Measurements from ENCODE around the gene CTXN3.

CTXN3 gene

GRCh38 chr5:127645300-127645726, 3.6 kb upstream of the CTXN3 start:
- DNase-seq (ENCODE audit: low spot score), result no peak
- in situ Hi-C loops (cut with MboI; ENCODE audit: low sequenced_read_pairs, unreplicated experiment), result no loop called here
- no peak for TF ChIP-seq CTCF (IDR thresholded peaks at IDR 0.05; ENCODE audit: borderline replicate concordance, control extremely low read depth, extremely low read depth, insufficient read depth, missing control alignments)

DNA sequence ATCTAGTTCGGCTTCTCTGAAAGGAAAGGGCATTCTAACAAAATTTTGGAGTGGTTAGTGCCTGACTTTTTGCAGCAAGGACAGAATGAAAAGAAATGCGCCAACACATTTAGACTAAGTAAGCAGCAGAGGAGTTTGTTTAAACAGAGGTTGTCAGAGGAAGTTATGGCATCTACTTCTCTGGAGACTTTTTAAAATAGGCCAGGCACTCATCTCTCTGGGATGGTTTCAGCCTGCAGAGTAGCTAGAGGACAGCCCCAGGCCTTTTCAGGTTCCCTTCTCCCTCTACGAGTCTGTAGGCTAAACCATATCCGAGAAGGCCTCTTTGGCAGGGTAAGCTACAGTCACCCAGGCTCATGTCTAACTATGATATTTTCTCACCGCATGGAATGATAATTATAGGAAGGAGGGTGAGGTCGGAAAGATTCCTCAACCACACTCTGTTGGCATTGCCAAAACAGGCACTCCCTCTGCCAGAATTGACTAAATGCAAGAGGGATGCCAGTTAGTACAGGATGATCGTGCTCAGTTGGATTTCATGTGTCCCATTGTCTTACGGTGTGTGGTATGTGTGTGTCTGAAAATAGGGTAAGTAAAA, 1.4 kb upstream of the CTXN3 start:
- no peak for TF ChIP-seq CTCF (IDR thresholded peaks at IDR 0.05; ENCODE audit: borderline replicate concordance, control extremely low read depth, extremely low read depth, insufficient read depth, missing control alignments)
- DNase-seq (ENCODE audit: low spot score), result no peak
- in situ Hi-C loops (cut with MboI; ENCODE audit: low sequenced_read_pairs, unreplicated experiment), result no loop called here

GRCh38 chr5:127650022-127650421, 1.1 kb downstream of the CTXN3 start:
- in situ Hi-C loops (cut with MboI; ENCODE audit: low sequenced_read_pairs, unreplicated experiment), result no loop called here
- no peak for TF ChIP-seq CTCF (IDR thresholded peaks at IDR 0.05; ENCODE audit: borderline replicate concordance, control extremely low read depth, extremely low read depth, insufficient read depth, missing control alignments)
- no peak for DNase-seq (ENCODE audit: low spot score)

DNA sequence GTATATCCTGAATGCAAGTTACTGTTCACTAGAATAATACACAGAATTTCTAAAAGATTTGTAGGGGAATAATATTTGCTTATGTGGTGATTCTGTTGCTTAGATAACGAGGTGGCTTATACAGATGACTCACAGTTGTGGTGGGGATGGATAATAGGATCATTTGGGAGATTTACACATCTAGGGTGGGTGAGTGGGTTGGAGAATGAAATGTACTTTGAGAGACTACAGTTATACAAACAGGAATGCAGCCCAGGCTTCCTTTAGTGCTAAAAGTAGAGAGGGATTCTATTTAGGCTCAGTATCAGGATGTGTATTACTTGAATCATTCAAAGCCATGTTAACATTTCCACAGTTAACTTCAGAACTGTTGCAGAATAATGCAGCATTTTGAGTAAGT, 1.8 kb downstream of the CTXN3 start:
- in situ Hi-C loops (cut with MboI; ENCODE audit: low sequenced_read_pairs, unreplicated experiment), result no loop called here
- no peak for DNase-seq (ENCODE audit: low spot score)
- no peak for TF ChIP-seq CTCF (IDR thresholded peaks at IDR 0.05; ENCODE audit: borderline replicate concordance, control extremely low read depth, extremely low read depth, insufficient read depth, missing control alignments)

GRCh38 chr5:127652952-127653611, 4.2 kb downstream of the CTXN3 start:
- TF ChIP-seq CTCF (IDR thresholded peaks at IDR 0.05; ENCODE audit: borderline replicate concordance, control extremely low read depth, extremely low read depth, insufficient read depth, missing control alignments), result no peak
- in situ Hi-C loops (cut with MboI; ENCODE audit: low sequenced_read_pairs, unreplicated experiment), result no loop called here
- no peak for DNase-seq (ENCODE audit: low spot score)

DNA sequence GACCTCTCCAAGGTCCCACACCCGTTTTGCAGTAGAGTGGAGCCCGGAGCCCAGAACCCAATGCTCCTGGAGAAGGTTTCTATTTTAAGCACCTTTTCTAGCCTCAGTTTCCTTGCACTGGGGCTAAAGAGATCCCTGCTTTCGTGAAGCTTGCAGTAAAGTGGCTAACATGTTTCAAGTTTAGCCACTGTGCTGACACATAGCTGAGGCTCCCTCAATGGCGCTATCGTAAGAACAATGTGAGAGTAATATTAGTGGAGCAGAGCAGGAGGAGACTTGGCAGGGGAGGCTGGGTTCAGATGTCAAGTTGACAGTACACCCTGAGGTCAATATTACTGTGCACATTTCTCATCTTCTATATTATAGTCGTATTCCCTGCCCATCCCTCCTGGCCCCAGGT, 7.9 kb downstream of the CTXN3 start:
- TF ChIP-seq CTCF (IDR thresholded peaks at IDR 0.05; ENCODE audit: borderline replicate concordance, control extremely low read depth, extremely low read depth, insufficient read depth, missing control alignments), result no peak
- DNase-seq (ENCODE audit: low spot score), result no peak
- in situ Hi-C loops (cut with MboI; ENCODE audit: low sequenced_read_pairs, unreplicated experiment), result no loop called here
